ENCODE measurements around the gene HPDL. TPM values are rescaled to one million over a fixed set of nuclear protein-coding genes. Genes with fewer than 3 reads are reported as not detected.

Gene HPDL
- total and polyA plus RNA-seq, 10 of the 15 experiments (the other 5 are each of a cell fraction or from before 2014, with no cell fraction given) = 1.3 to 75.5 (median 31.8) TPM

- peaks cover 29% of the 10 kb centered on the region for H3K79me2 ChIP-seq (ENCODE audit: control insufficient read depth, insufficient read depth, low read length)
- BruUV-seq (replicated peaks) = no TSS peak
- no peak for FAIRE-seq
- intact Hi-C loops (cut with micrococcal nuclease; ENCODE audit: unreplicated experiment) (loop anchor here (5.0 kb wide), 1 partner anchor 332 kb away; the partner anchor contains the start of genes HECTD3 and UROD), in situ Hi-C loops (cut with MboI) (no loop called here)
- no peak for DNase-seq (ENCODE audit: low read depth, low spot score)
- H3K36me3 ChIP-seq (ENCODE audit: control insufficient read depth in 2 of 2, insufficient read depth in 2 of 2, low read length in 1 of 2) = peaks cover 19 to 27% of the 10 kb centered on the region in 2 experiments
- RAD21 ChIA-PET (ENCODE audit: unreplicated experiment) = no interaction called here
- SMC1A ChIA-PET (ENCODE audit: uncharacterized antibody, unreplicated experiment) = interaction anchor here (0.7 to 7.9 kb wide), 7 partner anchors 10 to 330 kb away, joined by 3 to 49 read pairs (median 3); partner anchors contain the start of genes CCDC163, HPDL and MMACHC
- H3K9ac ChIP-seq (ENCODE audit: control insufficient read depth, insufficient read depth, low read length) = no peak overlapping the region
- H3K4me2 ChIP-seq (ENCODE audit: control insufficient read depth, insufficient read depth) = no peak overlapping the region
- WGBS (ENCODE audit: insufficient coverage, insufficient replicate concordance, low lambda C conversion rate, missing lambda C conversion rate) = 97% methylated on average over 2 of the region's 2 CpGs
- TF ChIP-seq NR2F1 (conservative IDR thresholded peaks at IDR 0.05) (no peak), POLR2A (IDR thresholded peaks at IDR 0.05; ENCODE audit: low read depth, low read length) (peak; percentile 52), JUNB (IDR thresholded peaks at IDR 0.05) (no peak), POLR2AphosphoS5 (IDR thresholded peaks at IDR 0.05; ENCODE audit: low read length) (peak; percentile 68; the same call in 1 of the 2 replicates), ZSCAN29 (IDR thresholded peaks at IDR 0.05) (no peak)
- no peak overlapping the region for H2AFZ ChIP-seq (ENCODE audit: control insufficient read depth, low read depth, low read length)
- H3K4me3 ChIP-seq = no peak overlapping the region
- H3K4me1 ChIP-seq (ENCODE audit: control insufficient read depth, insufficient read depth, low read length) = peaks cover 11% of the 10 kb centered on the region
- no peak overlapping the region for H3K27ac ChIP-seq (ENCODE audit: control insufficient read depth, insufficient read depth)
- POLR2A ChIA-PET = interaction anchor here (0.9 kb wide), 1 partner anchor 24 kb away, joined by 3 read pairs; no protein-coding TSS in a partner anchor
- CTCF ChIA-PET = interaction anchor here (0.6 to 6.6 kb wide), 2 partner anchors 21 to 149 kb away, joined by 3 to 94 read pairs; partner anchors contain the start of gene TESK2
- H4K20me1 ChIP-seq (ENCODE audit: control insufficient read depth, insufficient read depth) = no peaks in the 10 kb centered on the region
- H3K9me3 ChIP-seq (replicated peaks; ENCODE audit: control insufficient read depth, insufficient read depth, low read length) = no peaks in the 10 kb centered on the region
- no peak for ATAC-seq
- H3K27me3 ChIP-seq (replicated peaks in 1 of 2; ENCODE audit: control insufficient read depth in 2 of 2, insufficient read depth in 2 of 2, low read length in 1 of 2) = no peaks in the 10 kb centered on the region
Observed at GRCh38 chr1:45344499-45344898, 17.8 kb downstream of the HPDL start.

GRCh38 chr1:45345014-45345413 lies 18.3 kb downstream of the HPDL start:
- in situ Hi-C loops (cut with MboI) = no loop called here

More at GRCh38 chr1:45345014-45345413, 18.3 kb downstream of the HPDL start:
- TF ChIP-seq MLLT1 (IDR thresholded peaks at IDR 0.05) = no peak
- POLR2A ChIA-PET = interaction anchor here (0.9 kb wide), 1 partner anchor 25 kb away, joined by 3 read pairs; no protein-coding TSS in a partner anchor
- H4K20me1 ChIP-seq (ENCODE audit: control insufficient read depth, insufficient read depth) = no peaks in the 10 kb centered on the region
- H3K79me2 ChIP-seq (ENCODE audit: control insufficient read depth, insufficient read depth, low read length) = peaks cover 25% of the 10 kb centered on the region
- no peak overlapping the region for H3K27ac ChIP-seq (ENCODE audit: control insufficient read depth, insufficient read depth)
- no peak overlapping the region for H3K4me2 ChIP-seq (ENCODE audit: control insufficient read depth, insufficient read depth)
- SMC1A ChIA-PET (ENCODE audit: uncharacterized antibody, unreplicated experiment) = interaction anchor here (1.6 to 7.9 kb wide), 2 partner anchors 18 to 155 kb away, joined by 3 to 49 read pairs; partner anchors contain the start of genes CCDC163, HPDL and MMACHC
- BruUV-seq (replicated peaks) = no TSS peak
- no peak for ATAC-seq
- intact Hi-C loops (cut with micrococcal nuclease; ENCODE audit: unreplicated experiment) = no loop called here
- no peak for FAIRE-seq
- WGBS (ENCODE audit: insufficient coverage, insufficient replicate concordance, low lambda C conversion rate, missing lambda C conversion rate) = 98% methylated on average over 13 of the region's 13 CpGs
- H2AFZ ChIP-seq (ENCODE audit: control insufficient read depth, low read depth, low read length) = no peak overlapping the region
- H3K27me3 ChIP-seq (replicated peaks in 1 of 2; ENCODE audit: control insufficient read depth in 2 of 2, insufficient read depth in 2 of 2, low read length in 1 of 2) = no peaks in the 10 kb centered on the region
- peaks cover 19 to 27% of the 10 kb centered on the region in 2 experiments for H3K36me3 ChIP-seq (ENCODE audit: control insufficient read depth in 2 of 2, insufficient read depth in 2 of 2, low read length in 1 of 2)
- DNase-seq (ENCODE audit: low read depth, low spot score) = no peak
- H3K9ac ChIP-seq (ENCODE audit: control insufficient read depth, insufficient read depth, low read length) = no peak overlapping the region
- CTCF ChIA-PET = interaction anchor here (1.6 to 6.6 kb wide), 3 partner anchors 40 to 148 kb away, joined by 3 to 94 read pairs (median 25); partner anchors contain the start of gene TESK2
- H3K4me1 ChIP-seq (ENCODE audit: control insufficient read depth, insufficient read depth, low read length) = peaks cover 11% of the 10 kb centered on the region
- RAD21 ChIA-PET (ENCODE audit: unreplicated experiment) = interaction anchor here (1.4 kb wide), 1 partner anchor 15 kb away, joined by 5 read pairs; no protein-coding TSS in a partner anchor
- H3K4me3 ChIP-seq = no peak overlapping the region
- H3K9me3 ChIP-seq (replicated peaks; ENCODE audit: control insufficient read depth, insufficient read depth, low read length) = no peaks in the 10 kb centered on the region
